AG09309 (cell line): ENCODE data around the gene DHRS7.

ENCODE experiments used
- DNase-seq: peaks from one replicate; pipeline ENCODE4 v3.0.0-alpha.2; 2010; ENCODE audit warnings: low read depth
- H3K4me3 ChIP-seq: 2 replicates; pipeline ENCODE4 v1.5.1; 2011; ENCODE audit warnings: mild to moderate bottlenecking, low read depth, low read length, moderate library complexity; ENCODE audit not compliant: control insufficient read depth
- CTCF ChIP-seq: IDR thresholded peaks from 2 replicates; pipeline ENCODE4 v1.5.1; 2011; ENCODE audit warnings: mild to moderate bottlenecking, low read depth, low read length, inconsistent platforms; ENCODE audit not compliant: insufficient read depth, control insufficient read depth; ENCODE audit errors: missing control alignments

DHRS7 gene

GRCh38 chr14:60151715-60152114 lies 13.5 kb downstream of the DHRS7 start:
- TF ChIP-seq CTCF: no peak
- H3K4me3 ChIP-seq: no peak overlapping the region
- peak; percentile 87 for DNase-seq

GRCh38 chr14:60134702-60135101 lies 30.5 kb downstream of the DHRS7 start:
- TF ChIP-seq CTCF: no peak
- no peak overlapping the region for H3K4me3 ChIP-seq
- no peak for DNase-seq

- H3K4me3 ChIP-seq: no peak overlapping the region
- TF ChIP-seq CTCF: no peak
- DNase-seq: no peak
These were observed 31.7 kb downstream of the DHRS7 start for GRCh38 chr14:60133487-60133886.

GRCh38 chr14:60125918-60126317 lies 39.3 kb downstream of the DHRS7 start:
- TF ChIP-seq CTCF: no peak

GRCh38 chr14:60116181-60116580 lies 49.0 kb downstream of the DHRS7 start:
- no peak overlapping the region for H3K4me3 ChIP-seq
- DNase-seq: no peak
- TF ChIP-seq CTCF: no peak

More at GRCh38 chr14:60125918-60126317, 39.3 kb downstream of the DHRS7 start:
- DNase-seq: no peak
- H3K4me3 ChIP-seq: no peak overlapping the region

GRCh38 chr14:60114881-60115280 lies 50.3 kb downstream of the DHRS7 start:
- H3K4me3 ChIP-seq: no peak overlapping the region
- no peak for TF ChIP-seq CTCF
- no peak for DNase-seq

- no peak for TF ChIP-seq CTCF
- H3K4me3 ChIP-seq: no peak overlapping the region
- DNase-seq: no peak
These were observed 53.5 kb downstream of the DHRS7 start for GRCh38 chr14:60111732-60112131.
